Measurements from ENCODE around the gene EPHX1.

EPHX1 gene

DNA sequence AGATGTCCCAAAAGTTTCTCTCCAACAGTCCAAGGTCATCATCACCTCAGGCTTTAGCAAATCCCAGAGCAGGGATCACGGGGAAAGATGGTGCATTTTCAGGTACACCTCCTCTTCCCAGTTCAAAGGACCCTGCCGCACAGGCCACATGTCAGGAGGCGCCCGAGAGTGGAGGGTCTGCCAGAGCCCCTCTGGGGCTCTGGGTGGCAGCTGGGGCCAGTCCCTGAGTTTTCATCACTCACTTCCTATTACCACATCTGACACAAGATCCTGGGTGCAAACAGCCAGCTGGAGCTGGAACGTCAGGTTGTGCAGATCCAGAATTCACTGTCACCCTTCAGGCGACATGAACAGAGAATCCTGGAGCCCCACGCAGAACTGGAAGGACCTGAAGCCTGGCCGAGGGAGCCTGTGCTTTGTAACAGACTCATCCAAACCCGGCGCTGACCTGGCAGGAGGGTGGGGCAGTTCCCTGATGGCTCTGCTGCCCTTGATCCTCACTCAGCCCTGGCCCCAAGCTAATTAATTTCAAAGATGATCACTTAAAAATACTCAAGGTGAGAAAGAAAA lies 63.4 kb downstream of the EPHX1 start:
- H3K36me3 ChIP-seq (ENCODE audit: insufficient read depth, low read length), result peaks cover 10% of the 10 kb centered on the region; the same call in 1 of the 2 replicates
- no peaks in the 10 kb centered on the region for H3F3A ChIP-seq (ENCODE audit: low read depth)
- H2AFZ ChIP-seq (ENCODE audit: low read length), result no peak overlapping the region
- no peak overlapping the region for H3K4me3 ChIP-seq (ENCODE audit: low read length, poor library complexity, severe bottlenecking)
- no peak for TF ChIP-seq EZH2phosphoT487 (IDR thresholded peaks at IDR 0.05; ENCODE audit: borderline replicate concordance)
- TF ChIP-seq, protein P1, sequence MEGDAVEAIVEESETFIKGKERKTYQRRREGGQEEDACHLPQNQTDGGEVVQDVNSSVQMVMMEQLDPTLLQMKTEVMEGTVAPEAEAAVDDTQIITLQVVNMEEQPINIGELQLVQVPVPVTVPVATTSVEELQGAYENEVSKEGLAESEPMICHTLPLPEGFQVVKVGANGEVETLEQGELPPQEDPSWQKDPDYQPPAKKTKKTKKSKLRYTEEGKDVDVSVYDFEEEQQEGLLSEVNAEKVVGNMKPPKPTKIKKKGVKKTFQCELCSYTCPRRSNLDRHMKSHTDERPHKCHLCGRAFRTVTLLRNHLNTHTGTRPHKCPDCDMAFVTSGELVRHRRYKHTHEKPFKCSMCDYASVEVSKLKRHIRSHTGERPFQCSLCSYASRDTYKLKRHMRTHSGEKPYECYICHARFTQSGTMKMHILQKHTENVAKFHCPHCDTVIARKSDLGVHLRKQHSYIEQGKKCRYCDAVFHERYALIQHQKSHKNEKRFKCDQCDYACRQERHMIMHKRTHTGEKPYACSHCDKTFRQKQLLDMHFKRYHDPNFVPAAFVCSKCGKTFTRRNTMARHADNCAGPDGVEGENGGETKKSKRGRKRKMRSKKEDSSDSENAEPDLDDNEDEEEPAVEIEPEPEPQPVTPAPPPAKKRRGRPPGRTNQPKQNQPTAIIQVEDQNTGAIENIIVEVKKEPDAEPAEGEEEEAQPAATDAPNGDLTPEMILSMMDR (conservative IDR thresholded peaks at IDR 0.05; ENCODE audit: low read length), result no peak
- H3K4me2 ChIP-seq (ENCODE audit: low read depth, low read length, poor library complexity, severe bottlenecking), result no peak overlapping the region
- peaks cover 15% of the 10 kb centered on the region; the same call in 1 of the 2 replicates for H3K79me2 ChIP-seq (ENCODE audit: insufficient read depth, low read length)
- no peaks in the 10 kb centered on the region for H3K9me3 ChIP-seq (ENCODE audit: insufficient read depth, low read depth, low read length)
- no peak overlapping the region for H3K9ac ChIP-seq (ENCODE audit: low read depth, low read length, poor library complexity, severe bottlenecking)
- H3K27me3 ChIP-seq (ENCODE audit: insufficient read depth, low read length, poor library complexity, severe bottlenecking), result no peaks in the 10 kb centered on the region
- no peaks in the 10 kb centered on the region for H3K9me2 ChIP-seq (replicated peaks; ENCODE audit: low read depth, low read length)
- H4K20me1 ChIP-seq (ENCODE audit: insufficient read depth, low read length, poor library complexity, severe bottlenecking), result no peaks in the 10 kb centered on the region
- H3K4me1 ChIP-seq (ENCODE audit: insufficient read depth, low read length, poor library complexity, severe bottlenecking), result peaks cover 7% of the 10 kb centered on the region

DNA sequence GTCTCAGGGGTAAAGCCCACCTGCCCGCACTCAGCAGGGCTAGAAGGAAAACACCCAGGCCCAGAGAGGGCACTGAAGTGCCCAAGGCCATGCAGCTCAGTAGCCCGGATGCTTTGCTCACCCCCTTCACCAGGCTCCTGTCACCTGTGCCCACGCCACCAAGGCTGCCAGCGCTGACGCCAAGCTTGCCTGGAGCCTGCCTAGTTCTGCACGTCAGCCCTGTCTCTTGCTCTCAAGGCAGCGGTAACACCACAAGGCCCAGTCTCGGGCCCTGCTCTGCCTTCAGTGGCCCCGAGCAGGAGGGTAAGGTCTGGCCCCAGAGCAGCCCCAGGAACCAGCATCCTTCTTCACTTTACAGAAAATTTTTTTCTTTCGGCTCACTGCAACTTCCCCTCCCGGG lies 64.5 kb downstream of the EPHX1 start:
- Histone ChIP-seq H2AFZ (ENCODE audit: low read length) (no peak overlapping the region), H3K9me3 (ENCODE audit: insufficient read depth, low read depth, low read length) (no peaks in the 10 kb centered on the region), H3K9ac (ENCODE audit: low read depth, low read length, poor library complexity, severe bottlenecking) (no peak overlapping the region), H3K4me3 (ENCODE audit: low read length, poor library complexity, severe bottlenecking) (no peak overlapping the region), H3K79me2 (ENCODE audit: insufficient read depth, low read length) (peaks cover 26% of the 10 kb centered on the region), H3K9me2 (replicated peaks; ENCODE audit: low read depth, low read length) (no peaks in the 10 kb centered on the region), H3K27me3 (ENCODE audit: insufficient read depth, low read length, poor library complexity, severe bottlenecking) (no peaks in the 10 kb centered on the region), H3K4me2 (ENCODE audit: low read depth, low read length, poor library complexity, severe bottlenecking) (no peak overlapping the region), H3K4me1 (ENCODE audit: insufficient read depth, low read length, poor library complexity, severe bottlenecking) (peaks cover 18% of the 10 kb centered on the region), H3F3A (ENCODE audit: low read depth) (no peaks in the 10 kb centered on the region), H3K36me3 (ENCODE audit: insufficient read depth, low read length) (peaks cover 10% of the 10 kb centered on the region; the same call in 1 of the 2 replicates), H4K20me1 (ENCODE audit: insufficient read depth, low read length, poor library complexity, severe bottlenecking) (peaks cover 6% of the 10 kb centered on the region)
- TF ChIP-seq, protein P1 (conservative IDR thresholded peaks at IDR 0.05; ENCODE audit: low read length), result no peak
- TF ChIP-seq EZH2phosphoT487 (IDR thresholded peaks at IDR 0.05; ENCODE audit: borderline replicate concordance), result no peak

DNA sequence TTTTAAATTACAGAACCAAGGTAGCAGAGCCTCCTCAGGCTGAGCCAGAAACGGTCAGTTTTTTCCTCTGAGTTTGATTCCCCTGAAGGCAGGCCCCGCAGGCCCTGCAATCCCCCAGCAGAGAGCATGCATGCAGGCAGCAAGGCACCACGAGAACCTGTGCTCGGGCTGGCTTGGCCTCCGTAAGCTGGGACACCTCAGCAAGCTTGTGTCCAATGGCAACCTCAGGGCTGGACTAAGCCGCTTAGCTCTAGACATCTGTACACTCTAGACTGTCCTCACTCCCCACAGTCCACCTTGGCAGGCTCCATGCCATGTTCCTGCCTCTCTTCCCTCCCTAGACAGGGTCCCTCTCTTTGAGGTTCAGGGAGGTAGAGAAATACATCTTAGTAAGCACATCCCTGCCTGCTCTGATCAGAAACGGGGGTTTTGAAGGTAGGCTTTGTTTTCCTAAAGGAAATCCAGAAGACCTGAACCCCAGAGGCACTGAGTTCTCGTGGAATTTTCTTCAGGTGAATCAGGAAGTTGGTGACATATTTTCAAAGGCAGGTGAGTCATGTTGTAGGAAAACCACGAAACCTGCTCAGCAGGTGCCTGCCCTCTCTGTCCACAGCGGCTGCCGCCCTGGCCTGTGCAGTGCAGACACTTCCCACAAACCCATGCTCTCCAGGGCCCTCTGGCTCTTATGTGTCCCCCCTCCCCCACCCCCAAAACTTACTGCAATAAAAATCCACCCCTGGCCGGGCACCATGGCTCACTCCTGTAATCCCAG lies 65.3 kb downstream of the EPHX1 start:
- peaks cover 34% of the 10 kb centered on the region for H3K79me2 ChIP-seq (ENCODE audit: insufficient read depth, low read length)
- no peak overlapping the region for H3K9ac ChIP-seq (ENCODE audit: low read depth, low read length, poor library complexity, severe bottlenecking)
- peaks cover 9% of the 10 kb centered on the region for H4K20me1 ChIP-seq (ENCODE audit: insufficient read depth, low read length, poor library complexity, severe bottlenecking)
- H3K9me3 ChIP-seq (ENCODE audit: insufficient read depth, low read depth, low read length), result no peaks in the 10 kb centered on the region
- no peak overlapping the region for H3K4me3 ChIP-seq (ENCODE audit: low read length, poor library complexity, severe bottlenecking)
- H3K27me3 ChIP-seq (ENCODE audit: insufficient read depth, low read length, poor library complexity, severe bottlenecking), result no peaks in the 10 kb centered on the region
- H3F3A ChIP-seq (ENCODE audit: low read depth), result no peaks in the 10 kb centered on the region
- H3K4me2 ChIP-seq (ENCODE audit: low read depth, low read length, poor library complexity, severe bottlenecking), result peak overlapping the region; percentile 9
- H3K36me3 ChIP-seq (ENCODE audit: insufficient read depth, low read length), result peaks cover 10% of the 10 kb centered on the region; the same call in 1 of the 2 replicates
- H3K4me1 ChIP-seq (ENCODE audit: insufficient read depth, low read length, poor library complexity, severe bottlenecking), result peaks cover 25% of the 10 kb centered on the region
- H3K9me2 ChIP-seq (replicated peaks; ENCODE audit: low read depth, low read length), result no peaks in the 10 kb centered on the region
- H2AFZ ChIP-seq (ENCODE audit: low read length), result no peak overlapping the region
- no peak for TF ChIP-seq EZH2phosphoT487 (IDR thresholded peaks at IDR 0.05; ENCODE audit: borderline replicate concordance)
- TF ChIP-seq, protein P1 (conservative IDR thresholded peaks at IDR 0.05; ENCODE audit: low read length), result no peak
